Spleen (tissue), 11 donors: ENCODE results near the gene DCST1. TPM values are rescaled to one million over a fixed set of nuclear protein-coding genes. Genes with fewer than 3 reads are reported as not detected.

Experiments used
- DNase-seq: peaks from one replicate; pipeline ENCODE4 v3.0.0-alpha.2; 2020
- H3K27ac ChIP-seq, 8 donors: fragments of 200-600 bp; sonication (generic) in 7 of 8; 1 replicate in 4 of 8; 2 replicates in 4 of 8; pipeline versions ENCODE4 v1.5.0 to v1.8.0; 2016 to 2021; ENCODE audit warnings: inconsistent platforms in 4 of 8, mild to moderate bottlenecking in 4 of 8, moderate library complexity in 1 of 8
- H3K27me3 ChIP-seq, 7 donors: fragments of 200-600 bp; sonication (generic) in 6 of 7; replicated peaks in 1 of 7; 1 replicate in 4 of 7; 2 replicates in 3 of 7; pipeline versions ENCODE4 v1.5.0 to v1.8.0; 2016 to 2021; ENCODE audit warnings: inconsistent platforms in 3 of 7, mild to moderate bottlenecking in 1 of 7
- H3K36me3 ChIP-seq, 6 donors: fragments of 200-600 bp; sonication (generic) in 5 of 6; 1 replicate in 4 of 6; 2 replicates in 2 of 6; pipeline versions ENCODE4 v1.5.0 to v1.8.0; 2016 to 2021; ENCODE audit warnings: inconsistent platforms in 2 of 6
- H3K4me1 ChIP-seq, 6 donors: fragments of 200-600 bp; sonication (generic) in 5 of 6; 1 replicate in 3 of 6; 2 replicates in 3 of 6; pipeline versions ENCODE4 v1.5.0 to v1.8.0; 2016 to 2021; ENCODE audit warnings: inconsistent platforms in 3 of 6
- H3K4me3 ChIP-seq, 8 donors: fragments of 200-600 bp; sonication (generic) in 7 of 8; 1 replicate in 4 of 8; 2 replicates in 4 of 8; pipeline versions ENCODE4 v1.5.0 to v1.8.0; 2016 to 2021; ENCODE audit warnings: inconsistent platforms in 4 of 8, mild to moderate bottlenecking in 4 of 8, moderate library complexity in 2 of 8
- H3K9me3 ChIP-seq, 8 donors: fragments of 200-600 bp; sonication (generic) in 7 of 8; 1 replicate in 4 of 8; 2 replicates in 4 of 8; pipeline versions ENCODE4 v1.5.0 to v1.8.0; 2016 to 2021; ENCODE audit warnings: inconsistent platforms in 4 of 8
- POLR2A ChIP-seq, 3 donors: fragments of 450-650 bp; IDR thresholded peaks; one replicate each; pipeline ENCODE4 v1.5.1; 2017; ENCODE audit warnings: antibody characterized with exemption in 3 of 3, mild to moderate bottlenecking in 1 of 3
- POLR2AphosphoS5 ChIP-seq, 3 donors: sonication (generic); formaldehyde crosslinking; IDR thresholded peaks; one replicate each; pipeline ENCODE4 v1.5.1; 2017; ENCODE audit warnings: antibody characterized with exemption in 3 of 3
- WGBS, 5 donors: extraction: QIAGEN DNeasy Blood & Tissue Kit in 3 of 5; methylation state at CpG; one replicate each; pipeline versions ENCODE4 v1.1.5 to v1.1.7; 2013 to 2018; 5-methylcytosine and 5-hydroxymethylcytosine counted together
- intact Hi-C: fragments of 100-400 bp; cut with DNase I; formaldehyde crosslinking; loops from one replicate; pipeline ENCODE4 v1.15.0; 2023; ENCODE audit warnings: low total_unique reads
- polyA plus RNA-seq, 3 donors: library from polyadenylated mRNA; stranded (reverse); fragments of 200-250 nt; gene quantifications; one replicate each; pipeline ENCODE4 v1.2.1, GENCODE V29; 2013
- total RNA-seq, 7 donors: library from RNA; depleted of rRNA in 3 of 7; stranded (reverse); fragments of >200 nt in 3 of 7; fragmentation: NEBNext Ultra II Directional in 4 of 7; extraction: Animal tissue kit (Norgen Biotek cat#: 25700) in 4 of 7; gene quantifications; one replicate each; pipeline versions ENCODE4 v1.1.0 to v1.2.1, GENCODE V29; 2016 to 2021
- TF ChIP-seq, protein P1 (sequence below), 11 experiments: fragments of 200-600 bp in 7 of 11; fragments of 450-650 bp in 4 of 11; sonication (generic) in 4 of 11; IDR thresholded peaks in 8 of 11; conservative IDR thresholded peaks in 3 of 11; 1 replicate in 7 of 11; 2 replicates in 4 of 11; pipeline versions ENCODE4 v1.4.0 to v1.8.0; 2016 to 2021; ENCODE audit warnings: antibody characterized with exemption in 11 of 11, inconsistent platforms in 4 of 11, mild to moderate bottlenecking in 1 of 11
- donor health status: healthy with polysubstance abuse.
- donor health status: DM: no; HTN: no; CAD: no; lungs with moderate emphysema.
- donor health status: DM: no; HTN: no; CAD: no.
- donor health status: Bipolar disorder and iron deficiency.
- donor health status: healthy.
- donor health status: DM: no; HTN: no; CAD: no.
- donor health status: DM: yes; HTN: yes; CAD: no.

Gene DCST1
- total and polyA plus RNA-seq, 10 donors: not detected

GRCh38 chr1:155022927-155023236 is 10.7 kb upstream of the DCST1 start:
- TF ChIP-seq POLR2A (IDR thresholded peaks at IDR 0.05) (no peak), POLR2AphosphoS5 (IDR thresholded peaks at IDR 0.05) (no peak)
- TF ChIP-seq, protein P1, sequence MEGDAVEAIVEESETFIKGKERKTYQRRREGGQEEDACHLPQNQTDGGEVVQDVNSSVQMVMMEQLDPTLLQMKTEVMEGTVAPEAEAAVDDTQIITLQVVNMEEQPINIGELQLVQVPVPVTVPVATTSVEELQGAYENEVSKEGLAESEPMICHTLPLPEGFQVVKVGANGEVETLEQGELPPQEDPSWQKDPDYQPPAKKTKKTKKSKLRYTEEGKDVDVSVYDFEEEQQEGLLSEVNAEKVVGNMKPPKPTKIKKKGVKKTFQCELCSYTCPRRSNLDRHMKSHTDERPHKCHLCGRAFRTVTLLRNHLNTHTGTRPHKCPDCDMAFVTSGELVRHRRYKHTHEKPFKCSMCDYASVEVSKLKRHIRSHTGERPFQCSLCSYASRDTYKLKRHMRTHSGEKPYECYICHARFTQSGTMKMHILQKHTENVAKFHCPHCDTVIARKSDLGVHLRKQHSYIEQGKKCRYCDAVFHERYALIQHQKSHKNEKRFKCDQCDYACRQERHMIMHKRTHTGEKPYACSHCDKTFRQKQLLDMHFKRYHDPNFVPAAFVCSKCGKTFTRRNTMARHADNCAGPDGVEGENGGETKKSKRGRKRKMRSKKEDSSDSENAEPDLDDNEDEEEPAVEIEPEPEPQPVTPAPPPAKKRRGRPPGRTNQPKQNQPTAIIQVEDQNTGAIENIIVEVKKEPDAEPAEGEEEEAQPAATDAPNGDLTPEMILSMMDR (IDR thresholded peaks at IDR 0.05 in 8 of 11, conservative IDR thresholded peaks at IDR 0.05 in 3 of 11): no peak
- Histone ChIP-seq H3K36me3 (no peaks in the 10 kb centered on the region), H3K27me3 (no peaks in the 10 kb centered on the region), H3K9me3 (no peaks in the 10 kb centered on the region), H3K4me3 (no peak overlapping the region), H3K27ac (no peak overlapping the region), H3K4me1 (peaks cover 5 to 28% (median 17%) of the 10 kb centered on the region in 6 donors)
- intact Hi-C loops: no loop called here
- DNase-seq: no peak
- 54 to 71% (median 67%) methylated on average over 4 of the region's 4 CpGs for WGBS, 5 donors

DNA sequence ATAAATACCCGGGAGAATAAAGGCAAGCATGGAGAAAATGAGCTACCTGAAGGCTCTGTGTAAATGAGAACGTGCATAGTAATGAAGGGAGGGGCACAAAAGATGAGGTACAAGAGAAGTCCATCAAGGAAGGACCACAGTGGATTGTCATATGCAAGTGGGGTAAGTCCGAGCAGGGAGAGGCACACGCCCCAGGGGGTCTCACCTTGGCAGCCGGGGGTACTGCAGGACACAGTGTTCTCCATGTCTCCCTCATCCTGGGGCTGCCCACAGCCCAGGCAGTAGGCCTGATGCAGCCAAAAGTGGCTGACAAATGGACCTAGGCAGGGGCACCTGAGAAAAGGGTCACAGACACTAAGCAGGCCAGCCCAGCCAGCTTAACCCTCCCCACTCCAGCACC is 10.0 kb upstream of the DCST1 start:
- no peak overlapping the region for H3K27ac ChIP-seq
- TF ChIP-seq, protein P1 (IDR thresholded peaks at IDR 0.05 in 8 of 11, conservative IDR thresholded peaks at IDR 0.05 in 3 of 11): no peak
- TF ChIP-seq POLR2AphosphoS5 (IDR thresholded peaks at IDR 0.05) (no peak), POLR2A (IDR thresholded peaks at IDR 0.05) (no peak)
- no peak overlapping the region for H3K4me3 ChIP-seq
- H3K36me3 ChIP-seq: no peaks in the 10 kb centered on the region
- H3K4me1 ChIP-seq: peaks cover 0 to 24% (median 9%) of the 10 kb centered on the region in 6 donors
- H3K27me3 ChIP-seq: no peaks in the 10 kb centered on the region
- no peak for DNase-seq
- intact Hi-C loops: no loop called here
- WGBS, 5 donors: 82 to 93% (median 89%) methylated on average over 5 of the region's 5 CpGs
- no peaks in the 10 kb centered on the region for H3K9me3 ChIP-seq

DNA sequence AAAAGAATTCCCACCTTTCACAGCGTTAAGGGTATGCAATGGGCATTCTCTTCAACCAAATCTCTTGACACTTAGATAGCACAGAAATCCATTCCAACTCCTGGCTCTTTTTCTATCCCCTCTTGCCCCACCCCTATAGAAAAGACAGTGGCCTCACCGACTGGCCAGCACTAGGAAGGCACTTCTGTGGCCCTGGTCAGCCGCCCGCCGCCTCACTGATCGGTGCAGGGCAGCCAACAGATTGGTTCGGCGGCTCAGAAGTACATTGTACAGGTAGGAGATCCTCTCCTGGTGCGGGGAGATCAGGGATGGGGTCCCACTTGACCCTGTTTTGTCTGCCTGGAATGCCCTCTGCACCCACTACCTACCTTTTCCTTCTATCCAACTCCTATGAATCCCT is 9.3 kb upstream of the DCST1 start:
- Histone ChIP-seq H3K9me3 (no peaks in the 10 kb centered on the region), H3K36me3 (no peaks in the 10 kb centered on the region), H3K27ac (no peak overlapping the region), H3K4me1 (peaks cover 0 to 22% (median 3%) of the 10 kb centered on the region in 6 donors), H3K4me3 (no peak overlapping the region), H3K27me3 (no peaks in the 10 kb centered on the region)
- no peak for TF ChIP-seq POLR2A (IDR thresholded peaks at IDR 0.05)
- TF ChIP-seq, protein P1 (IDR thresholded peaks at IDR 0.05 in 8 of 11, conservative IDR thresholded peaks at IDR 0.05 in 3 of 11): no peak
- TF ChIP-seq POLR2AphosphoS5 (IDR thresholded peaks at IDR 0.05): no peak
- 86 to 92% (median 91%) methylated on average over 7 to 9 of the region's 9 CpGs for WGBS, 5 donors
- no peak for DNase-seq
- intact Hi-C loops: no loop called here

- intact Hi-C loops: no loop called here
- Histone ChIP-seq H3K27me3 (no peaks in the 10 kb centered on the region), H3K36me3 (no peaks in the 10 kb centered on the region), H3K9me3 (no peaks in the 10 kb centered on the region), H3K4me3 (no peak overlapping the region), H3K4me1 (peaks cover 0 to 15% (median 0%) of the 10 kb centered on the region in 6 donors), H3K27ac (no peak overlapping the region)
- TF ChIP-seq, protein P1 (IDR thresholded peaks at IDR 0.05 in 8 of 11, conservative IDR thresholded peaks at IDR 0.05 in 3 of 11): no peak
- TF ChIP-seq POLR2A (IDR thresholded peaks at IDR 0.05) (no peak), POLR2AphosphoS5 (IDR thresholded peaks at IDR 0.05) (no peak)
- no peak for DNase-seq
- WGBS, 5 donors: 69 to 82% (median 81%) methylated on average over 8 to 9 of the region's 9 CpGs
Measured at GRCh38 chr1:155026154-155026553, 7.5 kb upstream of the DCST1 start.
